Neural cell (in vitro differentiated cells): ENCODE data around the gene UCMA.

Experiments used
- CTCF ChIP-seq: fragments of 450-650 bp; IDR thresholded peaks from 2 replicates; pipeline ENCODE4 v1.5.1; 2014; ENCODE audit warnings: antibody characterized with exemption, mild to moderate bottlenecking, moderate library complexity; ENCODE audit not compliant: poor library complexity, severe bottlenecking
- EP300 ChIP-seq: fragments of 450-650 bp; conservative IDR thresholded peaks from 2 replicates; pipeline ENCODE4 v1.6.1; 2014; ENCODE audit warnings: antibody characterized with exemption, mild to moderate bottlenecking, moderate library complexity; ENCODE audit not compliant: poor library complexity, severe bottlenecking
- EZH2 ChIP-seq: fragments of 200-600, 300-800 bp; shearing (Covaris generic), sonication (generic); IDR thresholded peaks from 2 replicates; pipeline ENCODE4 v1.6.1; 2014; ENCODE audit warnings: antibody characterized with exemption, low read length, borderline replicate concordance, mild to moderate bottlenecking; ENCODE audit not compliant: insufficient read depth, poor library complexity, severe bottlenecking
- TF ChIP-seq, protein P1 (sequence below): IDR thresholded peaks from 2 replicates; pipeline ENCODE4 v1.6.1; 2012; ENCODE audit warnings: borderline replicate concordance

DNA sequence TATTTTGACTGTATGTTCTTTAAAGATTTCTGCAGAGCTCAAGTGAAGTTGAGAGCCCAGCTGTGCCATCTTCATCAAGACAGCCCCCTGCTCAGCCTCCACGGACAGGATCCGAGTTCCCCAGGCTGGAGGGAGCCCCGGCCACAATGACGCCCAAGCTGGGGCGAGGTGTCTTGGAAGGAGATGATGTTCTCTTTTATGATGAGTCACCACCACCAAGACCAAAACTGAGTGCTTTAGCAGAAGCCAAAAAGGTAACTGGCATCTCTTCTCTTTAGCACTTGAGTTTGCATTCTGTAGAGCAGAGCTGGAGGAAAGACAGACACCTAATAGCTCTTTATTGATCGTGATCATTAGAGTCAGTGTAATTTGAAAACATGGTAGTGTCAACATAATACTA lies 39.2 kb downstream of the UCMA start:
- no peak for TF ChIP-seq CTCF
- no peak for TF ChIP-seq EZH2
- TF ChIP-seq, protein P1, sequence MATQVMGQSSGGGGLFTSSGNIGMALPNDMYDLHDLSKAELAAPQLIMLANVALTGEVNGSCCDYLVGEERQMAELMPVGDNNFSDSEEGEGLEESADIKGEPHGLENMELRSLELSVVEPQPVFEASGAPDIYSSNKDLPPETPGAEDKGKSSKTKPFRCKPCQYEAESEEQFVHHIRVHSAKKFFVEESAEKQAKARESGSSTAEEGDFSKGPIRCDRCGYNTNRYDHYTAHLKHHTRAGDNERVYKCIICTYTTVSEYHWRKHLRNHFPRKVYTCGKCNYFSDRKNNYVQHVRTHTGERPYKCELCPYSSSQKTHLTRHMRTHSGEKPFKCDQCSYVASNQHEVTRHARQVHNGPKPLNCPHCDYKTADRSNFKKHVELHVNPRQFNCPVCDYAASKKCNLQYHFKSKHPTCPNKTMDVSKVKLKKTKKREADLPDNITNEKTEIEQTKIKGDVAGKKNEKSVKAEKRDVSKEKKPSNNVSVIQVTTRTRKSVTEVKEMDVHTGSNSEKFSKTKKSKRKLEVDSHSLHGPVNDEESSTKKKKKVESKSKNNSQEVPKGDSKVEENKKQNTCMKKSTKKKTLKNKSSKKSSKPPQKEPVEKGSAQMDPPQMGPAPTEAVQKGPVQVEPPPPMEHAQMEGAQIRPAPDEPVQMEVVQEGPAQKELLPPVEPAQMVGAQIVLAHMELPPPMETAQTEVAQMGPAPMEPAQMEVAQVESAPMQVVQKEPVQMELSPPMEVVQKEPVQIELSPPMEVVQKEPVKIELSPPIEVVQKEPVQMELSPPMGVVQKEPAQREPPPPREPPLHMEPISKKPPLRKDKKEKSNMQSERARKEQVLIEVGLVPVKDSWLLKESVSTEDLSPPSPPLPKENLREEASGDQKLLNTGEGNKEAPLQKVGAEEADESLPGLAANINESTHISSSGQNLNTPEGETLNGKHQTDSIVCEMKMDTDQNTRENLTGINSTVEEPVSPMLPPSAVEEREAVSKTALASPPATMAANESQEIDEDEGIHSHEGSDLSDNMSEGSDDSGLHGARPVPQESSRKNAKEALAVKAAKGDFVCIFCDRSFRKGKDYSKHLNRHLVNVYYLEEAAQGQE: no peak
- no peak for TF ChIP-seq EP300
